Neural cell (in vitro differentiated cells): Measurements from ENCODE around the gene TTYH1.

ENCODE experiments used
- EP300 ChIP-seq: fragments of 450-650 bp; conservative IDR thresholded peaks from 2 replicates; pipeline ENCODE4 v1.6.1; 2014; ENCODE audit warnings: antibody characterized with exemption, mild to moderate bottlenecking, moderate library complexity; ENCODE audit not compliant: poor library complexity, severe bottlenecking
- EZH2 ChIP-seq: fragments of 200-600, 300-800 bp; shearing (Covaris generic), sonication (generic); IDR thresholded peaks from 2 replicates; pipeline ENCODE4 v1.6.1; 2014; ENCODE audit warnings: antibody characterized with exemption, low read length, borderline replicate concordance, mild to moderate bottlenecking; ENCODE audit not compliant: insufficient read depth, poor library complexity, severe bottlenecking
- SMC3 ChIP-seq: fragments of 450-650 bp; conservative IDR thresholded peaks from 2 replicates; pipeline ENCODE4 v1.6.1; 2014; ENCODE audit warnings: antibody characterized with exemption, mild to moderate bottlenecking, moderate library complexity; ENCODE audit not compliant: poor library complexity
- TAF1 ChIP-seq: IDR thresholded peaks from 2 replicates; pipeline ENCODE4 v1.6.1; 2012; ENCODE audit warnings: low read depth
- TF ChIP-seq, protein P1 (sequence below): fragments of 450-650 bp; IDR thresholded peaks from 2 replicates; pipeline ENCODE4 v1.5.1; 2014; ENCODE audit warnings: antibody characterized with exemption, mild to moderate bottlenecking, moderate library complexity; ENCODE audit not compliant: poor library complexity, severe bottlenecking

- TF ChIP-seq, protein P1, sequence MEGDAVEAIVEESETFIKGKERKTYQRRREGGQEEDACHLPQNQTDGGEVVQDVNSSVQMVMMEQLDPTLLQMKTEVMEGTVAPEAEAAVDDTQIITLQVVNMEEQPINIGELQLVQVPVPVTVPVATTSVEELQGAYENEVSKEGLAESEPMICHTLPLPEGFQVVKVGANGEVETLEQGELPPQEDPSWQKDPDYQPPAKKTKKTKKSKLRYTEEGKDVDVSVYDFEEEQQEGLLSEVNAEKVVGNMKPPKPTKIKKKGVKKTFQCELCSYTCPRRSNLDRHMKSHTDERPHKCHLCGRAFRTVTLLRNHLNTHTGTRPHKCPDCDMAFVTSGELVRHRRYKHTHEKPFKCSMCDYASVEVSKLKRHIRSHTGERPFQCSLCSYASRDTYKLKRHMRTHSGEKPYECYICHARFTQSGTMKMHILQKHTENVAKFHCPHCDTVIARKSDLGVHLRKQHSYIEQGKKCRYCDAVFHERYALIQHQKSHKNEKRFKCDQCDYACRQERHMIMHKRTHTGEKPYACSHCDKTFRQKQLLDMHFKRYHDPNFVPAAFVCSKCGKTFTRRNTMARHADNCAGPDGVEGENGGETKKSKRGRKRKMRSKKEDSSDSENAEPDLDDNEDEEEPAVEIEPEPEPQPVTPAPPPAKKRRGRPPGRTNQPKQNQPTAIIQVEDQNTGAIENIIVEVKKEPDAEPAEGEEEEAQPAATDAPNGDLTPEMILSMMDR, result no peak
- TF ChIP-seq SMC3, result no peak
- no peak for TF ChIP-seq EZH2
- TF ChIP-seq EP300, result no peak
- TF ChIP-seq TAF1, result no peak
Observed at GRCh38 chr19:54462655-54463530, 47.6 kb downstream of the TTYH1 start.
